ENCODE measurements around the gene ZFP28.

Gene ZFP28

DNA sequence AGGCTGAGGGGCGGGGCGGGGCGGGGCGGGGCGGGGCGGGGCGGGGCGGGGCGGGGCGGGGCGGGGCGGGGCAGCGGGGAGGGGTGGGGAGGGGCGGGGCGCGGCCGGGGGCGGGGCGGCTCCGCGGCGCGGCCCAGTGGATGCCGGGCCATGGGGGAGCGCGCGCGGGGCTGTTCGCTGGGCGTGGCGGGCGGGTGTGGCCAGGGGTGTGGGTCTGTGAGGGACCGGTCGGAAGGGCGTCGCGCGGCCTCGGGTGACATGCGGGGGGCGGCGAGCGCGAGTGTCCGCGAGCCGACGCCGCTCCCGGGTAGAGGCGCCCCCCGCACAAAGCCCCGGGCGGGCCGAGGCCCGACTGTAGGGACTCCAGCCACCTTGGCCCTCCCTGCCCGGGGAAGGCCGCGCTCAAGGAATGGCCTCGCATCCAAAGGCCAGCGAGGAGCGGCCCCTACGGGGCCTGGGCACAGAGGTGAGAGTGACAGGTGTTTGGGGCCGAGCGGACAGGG lies at the start of gene ZFP28:
Gene ZFP28 (plus strand): TSS at position 188 of the 503 bp plus-strand sequence. CDS start 71 bp downstream, at position 259.
- TF ChIP-seq CTCF (IDR thresholded peaks at IDR 0.05) (no peak), ZFX (IDR thresholded peaks at IDR 0.05; ENCODE audit: borderline replicate concordance) (no peak)
- peak within 1 kb of the TSS; percentile 89 for H3K27ac ChIP-seq

- no peak for TF ChIP-seq ZFX (IDR thresholded peaks at IDR 0.05; ENCODE audit: borderline replicate concordance)
- TF ChIP-seq CTCF (IDR thresholded peaks at IDR 0.05), result no peak
- no peak overlapping the region for H3K27ac ChIP-seq
These were observed 47.3 kb upstream of the ZFP28 start for GRCh38 chr19:56491399-56491798.

DNA sequence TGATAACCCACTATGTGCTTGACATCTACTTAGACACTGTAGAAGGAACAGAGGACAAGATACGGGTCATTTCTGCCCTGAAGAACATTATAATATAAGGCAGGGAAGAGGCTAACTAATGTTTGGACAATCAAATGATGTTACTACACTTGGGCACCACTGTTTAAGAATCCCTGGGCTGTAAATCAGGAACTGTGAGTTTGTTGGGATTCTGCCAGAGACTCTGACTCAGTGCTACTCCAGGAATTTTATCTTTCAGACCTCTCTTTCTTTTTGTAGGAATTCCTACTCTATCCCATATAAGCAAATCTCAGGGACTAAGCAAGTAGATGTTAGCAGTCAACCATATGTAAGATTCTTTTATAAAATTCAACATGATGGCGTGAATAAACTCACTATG lies 34.2 kb upstream of the ZFP28 start:
- H3K27ac ChIP-seq, result no peak overlapping the region
- no peak for TF ChIP-seq ZFX (IDR thresholded peaks at IDR 0.05; ENCODE audit: borderline replicate concordance)
- no peak for TF ChIP-seq CTCF (IDR thresholded peaks at IDR 0.05)

- no peak for TF ChIP-seq ZFX (IDR thresholded peaks at IDR 0.05; ENCODE audit: borderline replicate concordance)
- peak within 1 kb of the TSS; percentile 91 for H3K27ac ChIP-seq
These were observed 31.1 kb upstream of the ZFP28 start, which contains the start of gene ZNF471 for GRCh38 chr19:56507446-56508289. Gene ZNF471, plus strand, starts transcription at chr19:56507855. Its CDS starts 3,717 bp downstream, at chr19:56511572.

DNA sequence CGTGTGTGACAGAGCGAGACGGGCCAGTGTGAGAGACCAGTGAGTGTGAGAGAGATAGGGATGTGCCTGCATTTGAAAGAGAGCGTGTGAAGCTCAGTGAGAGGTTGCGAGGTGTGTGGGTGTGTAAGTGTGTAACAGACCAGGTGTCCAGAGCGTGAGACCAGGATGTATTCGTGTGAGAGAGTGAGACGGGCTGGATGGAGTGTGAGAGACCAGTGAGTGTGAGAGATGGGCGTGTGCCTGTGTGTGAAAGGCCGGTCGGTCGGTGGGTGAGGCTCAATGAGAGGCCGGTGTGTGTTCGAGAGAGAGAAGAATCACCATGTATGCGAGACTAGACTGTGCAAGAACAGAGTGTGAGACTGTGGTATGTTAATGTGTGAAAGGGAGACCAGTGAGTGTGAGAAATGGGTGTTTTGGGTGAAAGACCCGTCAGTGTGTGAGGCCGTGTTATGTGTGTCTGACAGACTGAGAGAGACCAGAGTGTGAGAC lies 30.4 kb upstream of the ZFP28 start:
- H3K27ac ChIP-seq, result peak overlapping the region; percentile 91
- no peak for TF ChIP-seq CTCF (IDR thresholded peaks at IDR 0.05)
- TF ChIP-seq ZFX (IDR thresholded peaks at IDR 0.05; ENCODE audit: borderline replicate concordance), result no peak

DNA sequence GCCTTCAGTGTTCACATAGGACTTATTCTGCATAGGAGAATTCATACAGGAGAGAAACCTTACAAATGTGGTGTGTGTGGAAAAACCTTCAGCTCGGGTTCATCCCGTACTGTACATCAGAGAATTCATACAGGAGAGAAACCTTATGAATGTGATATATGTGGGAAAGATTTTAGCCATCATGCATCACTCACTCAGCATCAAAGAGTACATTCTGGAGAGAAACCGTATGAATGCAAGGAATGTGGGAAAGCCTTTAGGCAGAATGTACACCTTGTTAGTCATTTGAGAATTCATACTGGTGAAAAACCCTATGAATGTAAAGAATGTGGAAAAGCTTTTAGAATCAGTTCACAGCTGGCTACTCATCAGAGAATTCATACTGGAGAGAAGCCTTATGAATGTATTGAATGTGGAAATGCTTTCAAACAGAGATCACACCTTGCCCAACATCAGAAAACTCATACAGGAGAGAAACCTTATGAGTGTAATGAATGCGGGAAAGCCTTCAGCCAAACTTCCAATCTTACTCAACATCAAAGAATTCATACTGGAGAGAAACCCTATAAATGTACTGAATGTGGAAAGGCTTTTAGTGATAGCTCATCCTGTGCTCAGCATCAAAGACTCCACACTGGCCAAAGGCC lies 13.4 kb upstream of the ZFP28 start:
- TF ChIP-seq ZFX (IDR thresholded peaks at IDR 0.05; ENCODE audit: borderline replicate concordance) (no peak), CTCF (IDR thresholded peaks at IDR 0.05) (no peak)
- H3K27ac ChIP-seq, result no peak overlapping the region

DNA sequence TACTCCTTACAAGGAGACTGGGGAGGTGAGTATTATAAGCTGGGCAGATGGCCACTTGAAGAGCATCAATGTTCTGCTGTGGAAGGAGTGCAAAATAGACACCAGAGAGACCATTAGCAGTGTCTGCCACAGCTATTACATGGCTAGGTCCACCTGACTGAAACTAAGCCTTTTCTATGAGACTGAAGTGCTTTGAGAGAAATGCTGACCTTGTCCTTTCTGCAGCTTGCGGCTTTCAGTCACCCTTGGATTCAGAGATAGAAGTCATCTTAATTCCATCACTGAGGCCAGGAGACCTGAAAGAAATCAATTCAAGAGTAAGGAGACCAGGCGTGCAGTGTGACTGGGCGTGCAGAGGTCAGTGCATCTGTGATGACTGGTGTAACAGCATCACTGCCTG lies 1.3 kb upstream of the ZFP28 start:
- H3K27ac ChIP-seq, result no peak overlapping the region
- TF ChIP-seq CTCF (IDR thresholded peaks at IDR 0.05) (no peak), ZFX (IDR thresholded peaks at IDR 0.05; ENCODE audit: borderline replicate concordance) (no peak)

Measured in 22Rv1 (cell line).